ENCODE results near the gene VSIR. TPM values are rescaled to one million over a fixed set of nuclear protein-coding genes. Genes with fewer than 3 reads are reported as not detected.

Gene VSIR
- polyA plus RNA-seq, 4 donors, result 8.4 to 13.2 (median 11.1) TPM

GRCh38 chr10:71703577-71703976 lies 69.7 kb downstream of the VSIR start:
- no peak for DNase-seq (ENCODE audit: low read depth in 4 of 4, low spot score in 2 of 4)

GRCh38 chr10:71701496-71702132 lies 71.7 kb downstream of the VSIR start:
- DNase-seq (ENCODE audit: low read depth in 4 of 4, low spot score in 2 of 4), result no peak

- DNase-seq (ENCODE audit: low read depth in 4 of 4, low spot score in 2 of 4), result no peak
Measured at GRCh38 chr10:71700731-71701368, 72.5 kb downstream of the VSIR start.

GRCh38 chr10:71698737-71699136 lies 74.6 kb downstream of the VSIR start:
- no peak for DNase-seq (ENCODE audit: low read depth in 4 of 4, low spot score in 2 of 4)

GRCh38 chr10:71697938-71698709 lies 75.2 kb downstream of the VSIR start:
- no peak for DNase-seq (ENCODE audit: low read depth in 4 of 4, low spot score in 2 of 4)

Other genes with a start within 250 kb of the VSIR start
- gene C10orf105, start 53.7 kb downstream of the VSIR start, polyA plus RNA-seq (ENCODE audit: insufficient read length in 4 of 4), result under 1 TPM; 0.14 to 0.16 (median 0.16) TPM
- 100 to 1,000 TPM; 762 to 944 (median 856) TPM for gene PSAP, start 77.7 kb upstream of the VSIR start, polyA plus RNA-seq (ENCODE audit: insufficient read length in 4 of 4)
- 10 to 100 TPM; 17.8 to 21.7 (median 18.0) TPM for gene CHST3, start 190.9 kb upstream of the VSIR start, polyA plus RNA-seq (ENCODE audit: insufficient read length in 4 of 4)

Measured in left renal cortex interstitium (tissue), 4 donors.